Body of pancreas (tissue), 4 donors: ENCODE measurements around the gene ZMYND15. TPM values are rescaled to one million over a fixed set of nuclear protein-coding genes. Genes with fewer than 3 reads are reported as not detected.

Experiments
- ATAC-seq: fragments of 150-250 bp; one replicate; pipeline ENCODE4 v1.9.1; 2016
- DNase-seq, 4 donors: peaks; one replicate each; pipeline ENCODE4 v3.0.0-alpha.2; 2019
- H3K27ac ChIP-seq, 4 donors: fragments of 200-600 bp; sonication (generic); 1 replicate in 3 of 4; 2 replicates in 1 of 4; pipeline versions ENCODE4 v1.5.1 to v1.6.1; 2016 to 2019; ENCODE audit warnings: mild to moderate bottlenecking in 1 of 4, mixed read lengths in 1 of 4, moderate library complexity in 1 of 4
- H3K27me3 ChIP-seq, 2 donors: fragments of 200-600 bp; sonication (generic); one replicate each; pipeline ENCODE4 v1.6.0; 2016; ENCODE audit warnings: mild to moderate bottlenecking in 1 of 2
- H3K36me3 ChIP-seq, 2 donors: fragments of 200-600 bp; sonication (generic); replicated peaks in 1 of 2; 2 replicates each; pipeline ENCODE4 v1.5.1; 2016; ENCODE audit warnings: low read depth in 2 of 2; ENCODE audit not compliant: insufficient read depth in 1 of 2
- H3K4me1 ChIP-seq: fragments of 200-600 bp; sonication (generic); one replicate; pipeline ENCODE4 v1.6.0; 2016
- H3K4me3 ChIP-seq, 2 donors: fragments of 200-600 bp; sonication (generic); 1 replicate in 1 of 2; 2 replicates in 1 of 2; pipeline ENCODE4 v1.5.1; 2016 to 2019
- H3K9me3 ChIP-seq, 3 donors: fragments of 200-600 bp; sonication (generic); 1 replicate in 2 of 3; 2 replicates in 1 of 3; pipeline ENCODE4 v1.5.1; 2016
- CTCF ChIP-seq, 7 experiments: fragments of 450-650 bp in 4 of 7; fragments of 200-600 bp in 3 of 7; sonication (generic) in 3 of 7; IDR thresholded peaks; one replicate each; pipeline ENCODE4 v1.5.1; 2016 to 2019; ENCODE audit warnings: antibody characterized with exemption in 7 of 7
- POLR2A ChIP-seq, 3 donors: fragments of 450-650 bp; IDR thresholded peaks; one replicate each; pipeline ENCODE4 v1.6.1; 2016; ENCODE audit warnings: antibody characterized with exemption in 3 of 3, mild to moderate bottlenecking in 2 of 3
- WGBS, 2 donors: methylation state at CpG; one replicate each; pipeline ENCODE4 v1.1.5; 2017; 5-methylcytosine and 5-hydroxymethylcytosine counted together
- intact Hi-C: fragments of 100-400 bp; cut with DNase I; formaldehyde crosslinking; loops from one replicate; pipeline ENCODE4 v1.15.1; 2023
- total RNA-seq, 2 donors: library from RNA; depleted of rRNA; stranded (reverse); fragments of >200 nt; gene quantifications; one replicate each; pipeline ENCODE4 v1.1.0, GENCODE V29; 2016

ZMYND15 gene
- total RNA-seq, 2 donors from 2014 or later = 0.52 to 2.3 TPM

- no peaks in the 10 kb centered on the region for H3K9me3 ChIP-seq
- peaks cover 19% of the 10 kb centered on the region for H3K4me1 ChIP-seq
- ATAC-seq (no peak), DNase-seq (no peak)
- no peak overlapping the region for H3K4me3 ChIP-seq
- WGBS, 2 donors = 96 to 97% methylated on average over 6 to 8 of the region's 8 CpGs
- no peaks in the 10 kb centered on the region for H3K36me3 ChIP-seq
- H3K27ac ChIP-seq = peak overlapping the region in 1 of 4 donors; percentile 72
- intact Hi-C loops = no loop called here
- H3K27me3 ChIP-seq = peaks cover 0 to 13% of the 10 kb centered on the region in 2 donors
- TF ChIP-seq POLR2A (IDR thresholded peaks at IDR 0.05) (no peak), CTCF (IDR thresholded peaks at IDR 0.05) (no peak)
Observed at GRCh38 chr17:4740584-4740983, 951 bp downstream of the ZMYND15 start.

- Histone ChIP-seq H3K27ac (no peak overlapping the region), H3K4me3 (no peak overlapping the region), H3K4me1 (peaks cover 19% of the 10 kb centered on the region), H3K9me3 (no peaks in the 10 kb centered on the region), H3K27me3 (peaks cover 0 to 16% of the 10 kb centered on the region in 2 donors), H3K36me3 (no peaks in the 10 kb centered on the region)
- ATAC-seq = no peak
- 96 to 98% methylated on average over 6 to 8 of the region's 8 CpGs for WGBS, 2 donors
- intact Hi-C loops = no loop called here
- TF ChIP-seq CTCF (IDR thresholded peaks at IDR 0.05) = no peak
- no peak for TF ChIP-seq POLR2A (IDR thresholded peaks at IDR 0.05)
- no peak for DNase-seq
Observed at GRCh38 chr17:4741544-4741943, 1.9 kb downstream of the ZMYND15 start.

DNA sequence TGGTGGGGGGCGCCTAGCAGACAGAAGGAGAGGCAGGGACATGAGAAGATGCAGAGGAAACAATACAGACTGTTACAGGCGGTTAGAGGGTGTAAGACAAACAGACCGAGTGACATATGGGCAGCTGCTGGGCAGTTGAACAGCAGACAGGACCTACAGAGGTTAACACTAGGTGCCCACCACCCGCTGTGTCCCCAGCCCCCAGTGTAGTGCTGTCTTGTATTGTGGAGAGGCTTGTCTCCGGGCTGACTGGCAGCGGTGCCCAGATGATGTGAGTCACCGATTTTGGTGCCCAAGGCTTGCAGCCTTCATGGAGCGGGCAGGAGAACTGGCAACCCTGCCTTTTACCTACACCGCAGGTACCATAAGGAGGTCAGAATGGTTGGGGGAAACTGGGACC lies 2.5 kb downstream of the ZMYND15 start:
- no peaks in the 10 kb centered on the region for H3K36me3 ChIP-seq
- no peak for ATAC-seq
- DNase-seq = no peak
- intact Hi-C loops = no loop called here
- no peak overlapping the region for H3K4me3 ChIP-seq
- H3K4me1 ChIP-seq = peaks cover 19% of the 10 kb centered on the region
- WGBS, 2 donors = 83 to 86% methylated on average over 6 to 9 of the region's 9 CpGs
- H3K27ac ChIP-seq = no peak overlapping the region
- peaks cover 0 to 16% of the 10 kb centered on the region in 2 donors for H3K27me3 ChIP-seq
- no peak for TF ChIP-seq CTCF (IDR thresholded peaks at IDR 0.05)
- no peak for TF ChIP-seq POLR2A (IDR thresholded peaks at IDR 0.05)
- H3K9me3 ChIP-seq = no peaks in the 10 kb centered on the region

DNA sequence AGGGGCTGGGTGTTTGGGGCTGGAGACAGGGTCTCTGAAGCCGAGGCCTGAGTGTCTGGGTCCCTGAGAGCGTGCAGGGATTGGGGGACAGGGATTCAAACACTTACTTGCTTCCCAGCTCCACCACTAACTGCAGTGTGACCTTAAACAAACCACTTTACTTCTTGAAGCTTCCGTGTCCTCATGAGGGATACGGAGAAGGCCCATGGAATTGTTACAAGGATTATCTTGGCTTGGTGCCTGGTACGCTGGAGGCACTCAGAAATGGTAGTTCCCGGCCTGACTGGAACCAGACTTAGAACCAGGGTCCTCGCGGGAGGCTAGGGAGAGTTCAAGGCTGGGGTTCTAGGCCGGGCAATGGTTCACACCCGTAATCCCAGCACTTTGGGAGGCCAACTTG lies 3.0 kb downstream of the ZMYND15 start:
- H3K27ac ChIP-seq = no peak overlapping the region
- H3K36me3 ChIP-seq = no peaks in the 10 kb centered on the region
- TF ChIP-seq POLR2A (IDR thresholded peaks at IDR 0.05) (no peak), CTCF (IDR thresholded peaks at IDR 0.05) (no peak)
- peaks cover 0 to 16% of the 10 kb centered on the region in 2 donors for H3K27me3 ChIP-seq
- H3K4me1 ChIP-seq = peaks cover 19% of the 10 kb centered on the region
- no peaks in the 10 kb centered on the region for H3K9me3 ChIP-seq
- H3K4me3 ChIP-seq = no peak overlapping the region
- DNase-seq (no peak), ATAC-seq (no peak)
- WGBS, 2 donors = 90 to 100% methylated on average over 3 to 10 of the region's 10 CpGs
- intact Hi-C loops = no loop called here

GRCh38 chr17:4743216-4743615 lies 3.6 kb downstream of the ZMYND15 start:
- H3K4me1 ChIP-seq = peaks cover 16% of the 10 kb centered on the region

More at GRCh38 chr17:4743216-4743615, 3.6 kb downstream of the ZMYND15 start:
- Histone ChIP-seq H3K9me3 (no peaks in the 10 kb centered on the region), H3K27me3 (peaks cover 0 to 16% of the 10 kb centered on the region in 2 donors), H3K27ac (no peak overlapping the region), H3K36me3 (no peaks in the 10 kb centered on the region), H3K4me3 (no peak overlapping the region)
- no peak for TF ChIP-seq CTCF (IDR thresholded peaks at IDR 0.05)
- TF ChIP-seq POLR2A (IDR thresholded peaks at IDR 0.05) = no peak
- WGBS, 2 donors = 73 to 94% methylated on average over 6 to 8 of the region's 8 CpGs
- intact Hi-C loops = no loop called here
- DNase-seq (no peak), ATAC-seq (no peak)
